A673 (cell line): ENCODE measurements around the gene CYTH4.

Experiments
- EZH2 ChIP-seq: fragments of 200-600 bp; sonication (generic); IDR thresholded peaks from 2 replicates; pipeline ENCODE4 v1.6.1; 2017; ENCODE audit warnings: borderline replicate concordance, low read depth, mild to moderate bottlenecking, mixed read lengths, antibody characterized with exemption, low read length; ENCODE audit not compliant: poor library complexity, severe bottlenecking
- TF ChIP-seq, protein P1 (sequence below): fragments of 300-800, 200-600 bp; sonication (generic); conservative IDR thresholded peaks from 2 replicates; pipeline ENCODE4 v1.5.1; 2017; ENCODE audit warnings: low read depth, mild to moderate bottlenecking, antibody characterized with exemption, low read length, moderate library complexity, mixed read lengths

DNA sequence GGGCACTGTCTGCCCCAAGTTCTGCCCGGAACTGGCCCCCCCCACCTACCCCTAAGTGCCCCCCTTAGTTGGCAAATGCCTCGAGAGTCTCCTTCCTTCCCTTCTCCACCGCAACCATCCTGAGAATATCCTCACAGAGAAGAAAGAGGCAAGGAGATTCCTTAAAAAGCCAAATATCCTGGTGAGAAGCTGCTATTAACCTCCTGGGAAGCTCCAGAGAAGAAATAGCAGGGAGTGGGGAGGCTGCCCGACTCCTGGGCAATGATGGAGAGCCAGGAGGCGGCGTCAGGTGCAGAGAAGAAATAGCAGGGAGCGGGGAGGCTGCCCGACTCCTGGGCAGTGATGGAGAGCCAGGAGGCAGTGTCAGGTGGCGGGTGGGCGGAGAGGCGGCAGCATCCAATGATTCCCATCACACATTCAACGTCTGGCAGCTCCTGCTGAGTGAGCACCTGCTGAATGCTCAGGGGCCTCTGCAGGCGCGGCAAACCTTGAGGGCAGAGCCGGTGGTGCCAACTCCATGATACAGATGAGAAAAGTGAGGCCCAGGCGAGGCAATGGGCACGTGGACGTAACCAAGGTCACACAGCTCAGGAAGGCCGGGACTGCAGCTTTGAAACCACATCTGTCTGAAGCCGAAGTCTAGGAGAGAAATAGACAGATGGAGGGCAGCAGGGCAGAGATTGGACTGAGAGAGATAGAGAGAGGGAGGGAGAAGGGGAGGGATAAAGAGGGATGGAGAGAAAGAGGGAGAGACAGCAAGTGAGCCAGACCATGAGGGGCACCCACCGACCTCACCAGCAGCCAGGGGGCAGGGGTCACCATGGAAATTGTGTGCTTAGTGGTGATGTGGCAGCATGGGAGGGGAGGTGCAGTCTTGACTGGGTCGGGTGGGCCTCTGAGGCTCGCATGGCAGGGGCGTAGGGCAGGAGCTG is 58.3 kb downstream of the CYTH4 start:
- TF ChIP-seq, protein P1, sequence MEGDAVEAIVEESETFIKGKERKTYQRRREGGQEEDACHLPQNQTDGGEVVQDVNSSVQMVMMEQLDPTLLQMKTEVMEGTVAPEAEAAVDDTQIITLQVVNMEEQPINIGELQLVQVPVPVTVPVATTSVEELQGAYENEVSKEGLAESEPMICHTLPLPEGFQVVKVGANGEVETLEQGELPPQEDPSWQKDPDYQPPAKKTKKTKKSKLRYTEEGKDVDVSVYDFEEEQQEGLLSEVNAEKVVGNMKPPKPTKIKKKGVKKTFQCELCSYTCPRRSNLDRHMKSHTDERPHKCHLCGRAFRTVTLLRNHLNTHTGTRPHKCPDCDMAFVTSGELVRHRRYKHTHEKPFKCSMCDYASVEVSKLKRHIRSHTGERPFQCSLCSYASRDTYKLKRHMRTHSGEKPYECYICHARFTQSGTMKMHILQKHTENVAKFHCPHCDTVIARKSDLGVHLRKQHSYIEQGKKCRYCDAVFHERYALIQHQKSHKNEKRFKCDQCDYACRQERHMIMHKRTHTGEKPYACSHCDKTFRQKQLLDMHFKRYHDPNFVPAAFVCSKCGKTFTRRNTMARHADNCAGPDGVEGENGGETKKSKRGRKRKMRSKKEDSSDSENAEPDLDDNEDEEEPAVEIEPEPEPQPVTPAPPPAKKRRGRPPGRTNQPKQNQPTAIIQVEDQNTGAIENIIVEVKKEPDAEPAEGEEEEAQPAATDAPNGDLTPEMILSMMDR: no peak
- no peak for TF ChIP-seq EZH2
